Gastroesophageal sphincter (tissue), 3 donors: Measurements from ENCODE around the gene KRTAP10-1.

Source experiments
- EP300 ChIP-seq: sonication (generic); formaldehyde crosslinking; IDR thresholded peaks from one replicate; pipeline ENCODE4 v1.6.1; 2017; ENCODE audit warnings: antibody characterized with exemption, mild to moderate bottlenecking
- POLR2A ChIP-seq, 2 donors: fragments of 450-650 bp; IDR thresholded peaks; one replicate each; pipeline ENCODE4 v1.6.1; 2017; ENCODE audit warnings: antibody characterized with exemption in 2 of 2, mild to moderate bottlenecking in 2 of 2, moderate library complexity in 1 of 2
- POLR2AphosphoS5 ChIP-seq: sonication (generic); formaldehyde crosslinking; IDR thresholded peaks from one replicate; pipeline ENCODE4 v1.6.1; 2017; ENCODE audit warnings: antibody characterized with exemption
- TF ChIP-seq, protein P1 (sequence below), 4 experiments: fragments of 200-600 bp in 2 of 4; fragments of 450-650 bp in 2 of 4; sonication (generic) in 1 of 4; IDR thresholded peaks; one replicate each; pipeline ENCODE4 v1.5.1; 2017 to 2019; ENCODE audit warnings: antibody characterized with exemption in 4 of 4, mild to moderate bottlenecking in 2 of 4, moderate library complexity in 2 of 4

GRCh38 chr21:44537930-44538911, 1.8 kb downstream of the KRTAP10-1 start:
- TF ChIP-seq, protein P1, sequence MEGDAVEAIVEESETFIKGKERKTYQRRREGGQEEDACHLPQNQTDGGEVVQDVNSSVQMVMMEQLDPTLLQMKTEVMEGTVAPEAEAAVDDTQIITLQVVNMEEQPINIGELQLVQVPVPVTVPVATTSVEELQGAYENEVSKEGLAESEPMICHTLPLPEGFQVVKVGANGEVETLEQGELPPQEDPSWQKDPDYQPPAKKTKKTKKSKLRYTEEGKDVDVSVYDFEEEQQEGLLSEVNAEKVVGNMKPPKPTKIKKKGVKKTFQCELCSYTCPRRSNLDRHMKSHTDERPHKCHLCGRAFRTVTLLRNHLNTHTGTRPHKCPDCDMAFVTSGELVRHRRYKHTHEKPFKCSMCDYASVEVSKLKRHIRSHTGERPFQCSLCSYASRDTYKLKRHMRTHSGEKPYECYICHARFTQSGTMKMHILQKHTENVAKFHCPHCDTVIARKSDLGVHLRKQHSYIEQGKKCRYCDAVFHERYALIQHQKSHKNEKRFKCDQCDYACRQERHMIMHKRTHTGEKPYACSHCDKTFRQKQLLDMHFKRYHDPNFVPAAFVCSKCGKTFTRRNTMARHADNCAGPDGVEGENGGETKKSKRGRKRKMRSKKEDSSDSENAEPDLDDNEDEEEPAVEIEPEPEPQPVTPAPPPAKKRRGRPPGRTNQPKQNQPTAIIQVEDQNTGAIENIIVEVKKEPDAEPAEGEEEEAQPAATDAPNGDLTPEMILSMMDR (IDR thresholded peaks at IDR 0.05): no peak
- TF ChIP-seq POLR2A (IDR thresholded peaks at IDR 0.05) (no peak), EP300 (no peak), POLR2AphosphoS5 (no peak)
